Transverse colon (tissue), 4 donors: ENCODE measurements around the gene N4BP2. TPM values are rescaled to one million over a fixed set of nuclear protein-coding genes. Genes with fewer than 3 reads are reported as not detected.
A peak's percentile ranks its signal among the peaks of the same experiment; 100 is the strongest.

Experiments
- DNase-seq: peaks from one replicate; pipeline ENCODE4 v3.0.0-alpha.2; 2019
- H3K27ac ChIP-seq, 4 donors: fragments of 200-600 bp; sonication (generic); 2 replicates each; pipeline ENCODE4 v1.5.1; 2016 to 2018; ENCODE audit warnings: inconsistent platforms in 4 of 4
- H3K27me3 ChIP-seq: fragments of 200-600 bp; sonication (generic); 2 replicates; pipeline ENCODE4 v1.5.1; 2017; ENCODE audit warnings: inconsistent platforms
- H3K36me3 ChIP-seq, 4 donors: fragments of 200-600 bp; sonication (generic); 2 replicates each; pipeline ENCODE4 v1.5.1; 2017 to 2019; ENCODE audit warnings: inconsistent platforms in 4 of 4
- H3K4me1 ChIP-seq, 4 donors: fragments of 200-600 bp; sonication (generic); 2 replicates each; pipeline ENCODE4 v1.5.1; 2017 to 2020; ENCODE audit warnings: inconsistent platforms in 4 of 4
- H3K4me3 ChIP-seq, 4 donors: fragments of 200-600 bp; sonication (generic); 1 replicate in 1 of 4; 2 replicates in 3 of 4; pipeline versions ENCODE4 v1.5.1 to v1.6.1; 2017 to 2019; ENCODE audit warnings: inconsistent platforms in 4 of 4
- H3K9me3 ChIP-seq, 2 donors: fragments of 200-600 bp; sonication (generic); 2 replicates each; pipeline ENCODE4 v1.5.1; 2017 to 2019; ENCODE audit warnings: inconsistent platforms in 2 of 2
- CTCF ChIP-seq, 5 experiments: fragments of 200-600 bp in 3 of 5; fragments of 450-650 bp in 2 of 5; sonication (generic) in 3 of 5; IDR thresholded peaks; 1 replicate in 2 of 5; 2 replicates in 3 of 5; pipeline ENCODE4 v1.5.1; 2016 to 2017; ENCODE audit warnings: antibody characterized with exemption in 5 of 5, inconsistent platforms in 3 of 5, mild to moderate bottlenecking in 2 of 5, moderate library complexity in 1 of 5
- EP300 ChIP-seq: sonication (generic); formaldehyde crosslinking; IDR thresholded peaks from one replicate; pipeline ENCODE4 v1.6.1; 2017; ENCODE audit warnings: antibody characterized with exemption, low read depth
- POLR2A ChIP-seq: fragments of 450-650 bp; IDR thresholded peaks from one replicate; pipeline ENCODE4 v1.6.1; 2016; ENCODE audit warnings: antibody characterized with exemption, mild to moderate bottlenecking, moderate library complexity
- POLR2AphosphoS5 ChIP-seq, 3 donors: sonication (generic); formaldehyde crosslinking; IDR thresholded peaks; one replicate each; pipeline ENCODE4 v1.6.1; 2016; ENCODE audit warnings: antibody characterized with exemption in 3 of 3
- WGBS, 2 donors: methylation state at CpG; one replicate each; pipeline ENCODE4 v1.1.5; 2018; ENCODE audit warnings: low coverage in 1 of 2; 5-methylcytosine and 5-hydroxymethylcytosine counted together
- in situ Hi-C, 4 donors: fragments of 200-750 bp; cut with MboI; loops; one replicate each; pipeline versions ENCODE4 v1.15.0 to v1.15.1; 2017; ENCODE audit warnings: low sequenced_read_pairs in 3 of 4, low pct_ligation_motif_present in 1 of 4, low pct_unique_long_range_greater_than_20kb in 1 of 4
- intact Hi-C: fragments of 100-400 bp; cut with DNase I; formaldehyde crosslinking; loops from one replicate; pipeline ENCODE4 v1.15.1; 2023; ENCODE audit warnings: low total_unique reads
- total RNA-seq, 4 donors: library from RNA; depleted of rRNA; stranded (reverse); fragments of >200 nt; gene quantifications; one replicate each; pipeline ENCODE4 v1.1.0, GENCODE V29; 2016

N4BP2 gene
- total RNA-seq, 4 donors from 2014 or later, result 7.9 to 19.5 (median 12.5) TPM

- Histone ChIP-seq H3K36me3 (no peaks in the 10 kb centered on the region), H3K4me3 (no peak overlapping the region), H3K4me1 (peaks cover 0 to 11% (median 7%) of the 10 kb centered on the region in 4 donors), H3K27me3 (no peaks in the 10 kb centered on the region), H3K9me3 (no peaks in the 10 kb centered on the region), H3K27ac (no peak overlapping the region)
- in situ Hi-C loops (no loop called here), intact Hi-C loops (no loop called here)
- 96 to 97% methylated on average over 16 to 24 of the region's 24 CpGs for WGBS, 2 donors
- DNase-seq, result no peak
- TF ChIP-seq POLR2A, result no peak
- TF ChIP-seq POLR2AphosphoS5 (IDR thresholded peaks at IDR 0.05), result no peak
- TF ChIP-seq CTCF (IDR thresholded peaks at IDR 0.05), result no peak
- TF ChIP-seq EP300, result no peak
These were observed 12.9 kb upstream of the N4BP2 start for GRCh38 chr4:40043786-40044185.

- Histone ChIP-seq H3K27me3 (no peaks in the 10 kb centered on the region), H3K9me3 (no peaks in the 10 kb centered on the region), H3K36me3 (no peaks in the 10 kb centered on the region), H3K4me3 (no peak overlapping the region), H3K4me1 (peaks cover 0 to 11% (median 7%) of the 10 kb centered on the region in 4 donors), H3K27ac (peak overlapping the region in 1 of 4 donors; percentile 1)
- peak in 1 of 5 experiments; percentile 16 for TF ChIP-seq CTCF (IDR thresholded peaks at IDR 0.05)
- TF ChIP-seq POLR2A, result no peak
- intact Hi-C loops, result no loop called here
- DNase-seq, result peak; percentile 50
- in situ Hi-C loops, result no loop called here
- 62 to 64% methylated on average over 5 to 8 of the region's 8 CpGs for WGBS, 2 donors
These were observed 10.2 kb upstream of the N4BP2 start for GRCh38 chr4:40046311-40046980.

GRCh38 chr4:40053161-40053560 lies 3.5 kb upstream of the N4BP2 start:
- no peak for DNase-seq
- no peaks in the 10 kb centered on the region for H3K9me3 ChIP-seq
- no peaks in the 10 kb centered on the region for H3K36me3 ChIP-seq
- WGBS, 2 donors, result 59 to 74% methylated on average over 3 to 5 of the region's 5 CpGs
- in situ Hi-C loops (loop anchor here in 2 of 4 donors (10.0 to 25.0 kb wide), 2 partner anchors 259 to 262 kb away; no protein-coding TSS in a partner anchor), intact Hi-C loops (no loop called here)
- H3K27ac ChIP-seq, result no peak overlapping the region
- TF ChIP-seq CTCF (IDR thresholded peaks at IDR 0.05), result no peak
- no peak for TF ChIP-seq POLR2AphosphoS5 (IDR thresholded peaks at IDR 0.05)
- no peak for TF ChIP-seq EP300
- TF ChIP-seq POLR2A, result no peak
- H3K4me1 ChIP-seq, result peaks cover 8 to 20% (median 16%) of the 10 kb centered on the region in 4 donors
- H3K4me3 ChIP-seq, result no peak overlapping the region
- no peaks in the 10 kb centered on the region for H3K27me3 ChIP-seq

- in situ Hi-C loops, result loop anchor here in 2 of 4 donors (10.0 to 25.0 kb wide), 2 partner anchors 257 to 259 kb away; no protein-coding TSS in a partner anchor
- 0 to 2% methylated on average over 5 of the region's 5 CpGs for WGBS, 2 donors
- peak overlapping the region; percentile 99 to 100 (median 100) for H3K27ac ChIP-seq
- peak overlapping the region; percentile 85 to 96 (median 90) for H3K4me3 ChIP-seq
- intact Hi-C loops, result loop anchor here (5.0 kb wide), 1 partner anchor 78 kb away; the partner anchor contains the start of gene PDS5A
- H3K27me3 ChIP-seq, result no peaks in the 10 kb centered on the region
- no peaks in the 10 kb centered on the region for H3K9me3 ChIP-seq
- H3K36me3 ChIP-seq, result no peaks in the 10 kb centered on the region
- peaks cover 15 to 33% (median 22%) of the 10 kb centered on the region in 4 donors for H3K4me1 ChIP-seq
- no peak for DNase-seq
- TF ChIP-seq CTCF (IDR thresholded peaks at IDR 0.05), result peak in 1 of 5 experiments; percentile 18
- TF ChIP-seq EP300, result no peak
These were observed 1.2 kb upstream of the N4BP2 start for GRCh38 chr4:40055511-40055862.
